T-helper 2 cell treated with Interferon-gamma antibody and Interleukin-4, amounts not matched to agents 5 μg/mL and 100 μg/mL, for 36 hours (primary cell): ENCODE measurements around the gene RASL11B.

Experiments
- DNase-seq: peaks from one replicate; pipeline ENCODE4 v3.0.0; 2021; ENCODE audit warnings: low spot score
- H3K27ac Mint-ChIP-seq: one replicate; pipeline ENCODE4 v1.8.0; 2021; ENCODE audit warnings: mild to moderate bottlenecking, mixed read lengths
- H3K27me3 Mint-ChIP-seq: one replicate; pipeline ENCODE4 v1.8.0; 2021; ENCODE audit warnings: low read depth, mixed read lengths
- H3K36me3 Mint-ChIP-seq: one replicate; pipeline ENCODE4 v1.8.0; 2021; ENCODE audit warnings: low read depth, mixed read lengths
- H3K4me1 Mint-ChIP-seq: one replicate; pipeline ENCODE4 v1.8.0; 2021; ENCODE audit warnings: low read depth, mixed read lengths
- H3K4me3 Mint-ChIP-seq: one replicate; pipeline ENCODE4 v1.8.0; 2022; ENCODE audit warnings: mild to moderate bottlenecking, moderate library complexity, mixed read lengths
- H3K9me3 Mint-ChIP-seq: one replicate; pipeline ENCODE4 v1.8.0; 2021; ENCODE audit warnings: mixed read lengths

RASL11B gene

DNA sequence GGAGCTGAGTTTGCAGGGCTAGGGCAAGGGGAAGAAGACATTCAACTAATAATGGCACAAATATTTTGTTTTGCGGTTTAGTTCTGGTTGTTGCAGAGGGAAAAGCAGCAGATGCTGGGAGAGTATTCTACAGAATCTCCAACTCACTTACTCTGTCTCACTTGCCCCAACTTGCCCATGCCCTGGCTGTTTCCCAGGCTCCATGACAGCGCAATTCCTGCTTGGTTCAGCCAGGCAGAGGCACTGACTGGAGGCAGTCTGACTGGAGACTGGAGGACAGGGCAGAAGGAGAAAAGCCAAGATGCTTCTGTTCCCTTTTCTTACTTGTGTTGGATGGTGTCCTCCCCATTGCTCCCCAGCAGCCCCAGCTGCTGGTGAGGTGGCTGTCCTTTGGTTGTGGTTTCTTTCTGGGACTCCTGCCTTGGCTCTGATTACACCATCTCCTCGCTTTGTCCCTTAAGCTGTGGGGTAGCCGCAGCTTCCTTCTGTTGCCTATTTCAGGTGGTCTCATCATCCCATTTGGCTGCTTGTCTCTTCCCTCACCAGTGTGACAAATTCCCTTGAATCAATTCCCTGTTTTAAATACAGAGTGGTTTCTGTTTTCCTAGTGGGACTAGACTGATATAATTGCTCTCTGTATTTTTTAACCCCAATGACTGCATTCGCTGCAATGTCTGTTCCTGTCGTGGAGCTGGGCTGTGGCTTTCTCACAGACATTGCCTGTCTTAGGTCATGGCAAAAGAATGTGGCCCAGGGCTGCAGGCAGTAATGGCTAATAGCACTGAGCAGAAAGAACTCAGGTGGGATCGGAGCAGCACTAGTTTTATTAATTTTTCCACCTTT, 24.2 kb upstream of the RASL11B start:
- Mint-ChIP-seq H3K4me1 (no peaks in the 10 kb centered on the region), H3K9me3 (no peaks in the 10 kb centered on the region), H3K4me3 (no peak overlapping the region), H3K27me3 (no peaks in the 10 kb centered on the region), H3K36me3 (no peaks in the 10 kb centered on the region), H3K27ac (no peak overlapping the region)
- no peak for DNase-seq

GRCh38 chr4:52838729-52839586, 23.2 kb upstream of the RASL11B start:
- H3K36me3 Mint-ChIP-seq: no peaks in the 10 kb centered on the region
- H3K27me3 Mint-ChIP-seq: no peaks in the 10 kb centered on the region
- no peaks in the 10 kb centered on the region for H3K4me1 Mint-ChIP-seq
- DNase-seq: no peak
- no peak overlapping the region for H3K4me3 Mint-ChIP-seq
- no peaks in the 10 kb centered on the region for H3K9me3 Mint-ChIP-seq
- H3K27ac Mint-ChIP-seq: no peak overlapping the region

DNA sequence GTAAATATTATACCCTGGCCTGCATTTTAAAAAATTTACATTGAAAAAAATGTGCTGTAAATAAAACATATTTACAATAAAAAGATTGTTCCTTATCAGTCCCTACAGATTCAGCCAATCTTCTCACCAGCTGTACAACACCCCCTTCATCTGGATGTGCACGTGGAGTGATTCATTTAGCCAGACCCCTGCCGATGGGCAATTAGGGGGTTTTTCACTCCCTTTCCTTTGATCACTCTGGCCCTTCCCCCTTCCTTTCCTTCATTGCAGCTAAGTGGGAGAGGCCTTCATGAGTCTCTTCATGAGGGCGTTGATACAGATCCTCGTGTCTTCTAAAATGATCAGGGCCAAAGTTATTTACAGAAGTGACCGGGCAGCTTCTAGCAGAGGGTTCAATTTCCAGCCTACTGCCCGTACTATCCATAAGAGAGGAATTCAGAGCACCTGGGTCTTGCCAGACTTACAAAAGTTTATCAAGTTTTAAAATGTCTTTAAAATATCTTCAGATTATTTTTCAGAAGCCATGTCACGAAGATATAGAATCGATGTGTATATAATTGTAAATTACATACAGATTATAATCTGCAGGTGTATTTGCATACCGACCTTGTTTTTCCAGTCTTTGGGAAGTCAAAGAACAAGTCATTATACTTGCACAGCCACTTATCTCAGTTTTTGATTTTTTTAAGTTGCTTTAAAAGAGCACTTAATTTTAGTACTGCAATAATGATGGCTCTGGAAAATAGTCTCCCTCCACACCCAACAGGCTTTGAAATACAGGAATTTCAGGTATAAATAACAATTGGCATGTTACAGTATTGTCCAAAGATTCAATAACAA, 21.4 kb upstream of the RASL11B start:
- Mint-ChIP-seq H3K4me1 (no peaks in the 10 kb centered on the region), H3K9me3 (no peaks in the 10 kb centered on the region), H3K36me3 (no peaks in the 10 kb centered on the region), H3K4me3 (no peak overlapping the region), H3K27ac (no peak overlapping the region), H3K27me3 (no peaks in the 10 kb centered on the region)
- DNase-seq: no peak

DNA sequence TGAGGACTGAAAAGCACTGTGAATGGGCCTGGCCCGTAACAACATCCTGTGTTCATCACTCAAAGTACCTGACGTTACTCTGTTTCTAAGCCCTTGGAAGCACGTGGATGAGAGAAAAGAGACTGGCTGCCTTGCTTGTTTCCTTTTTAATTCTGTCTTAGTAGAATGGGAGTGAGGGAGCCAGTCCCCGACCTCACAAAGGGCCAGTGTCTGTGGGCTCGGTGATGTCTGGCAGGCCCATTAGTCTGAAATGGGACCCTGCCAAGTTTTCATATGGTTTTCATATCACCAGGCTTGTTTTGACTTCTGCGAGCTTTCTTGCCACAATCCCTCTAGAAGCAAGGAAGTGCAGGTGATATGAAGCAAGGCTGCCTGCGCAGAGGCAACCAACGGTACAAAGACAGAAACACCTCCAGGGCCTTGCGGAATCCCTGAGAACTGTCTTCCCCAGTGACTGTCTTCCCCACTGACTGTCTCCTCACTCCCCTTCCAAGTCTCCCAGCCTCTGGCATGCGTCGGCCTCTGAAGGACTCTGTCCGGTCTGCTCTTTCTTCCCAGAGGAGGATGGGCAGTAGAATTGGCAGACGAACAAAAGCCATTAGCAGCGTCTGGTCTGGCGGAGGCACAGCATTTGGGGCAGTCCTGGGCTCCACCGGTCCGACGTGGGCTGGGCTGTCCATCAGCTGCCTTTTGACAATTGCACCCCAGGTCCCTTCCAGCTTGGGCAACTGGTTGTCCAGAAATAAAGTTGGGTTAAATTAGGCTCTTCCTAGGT, 20.2 kb upstream of the RASL11B start:
- no peak overlapping the region for H3K4me3 Mint-ChIP-seq

DNA sequence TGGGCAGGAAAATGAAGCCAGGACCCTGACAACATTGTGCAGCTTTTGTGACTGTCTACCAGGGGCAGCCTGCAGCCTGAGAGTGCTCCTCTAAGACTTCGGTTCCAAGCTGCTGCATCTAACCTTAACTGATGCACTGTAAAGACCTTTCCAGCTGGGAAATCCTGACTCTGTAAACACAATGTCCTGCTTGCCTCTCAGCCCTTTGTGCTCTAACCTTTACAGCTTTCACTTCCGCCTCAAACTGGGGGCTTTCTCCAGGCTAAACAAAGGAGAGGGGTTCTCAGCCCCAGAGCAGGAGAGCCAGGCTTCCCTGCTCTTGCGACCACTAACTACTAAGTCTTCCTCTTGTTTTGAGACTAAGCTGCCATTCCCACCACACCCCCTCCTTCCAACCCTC, 19.3 kb upstream of the RASL11B start:
- Mint-ChIP-seq H3K27ac (no peak overlapping the region), H3K4me3 (no peak overlapping the region), H3K36me3 (no peaks in the 10 kb centered on the region), H3K4me1 (peaks cover 1% of the 10 kb centered on the region), H3K27me3 (no peaks in the 10 kb centered on the region), H3K9me3 (no peaks in the 10 kb centered on the region)
- DNase-seq: no peak

More for the DNA sequence above, 20.2 kb upstream of the RASL11B start:
- no peak for DNase-seq
- no peaks in the 10 kb centered on the region for H3K4me1 Mint-ChIP-seq
- H3K27me3 Mint-ChIP-seq: no peaks in the 10 kb centered on the region
- no peaks in the 10 kb centered on the region for H3K36me3 Mint-ChIP-seq
- no peak overlapping the region for H3K27ac Mint-ChIP-seq
- no peaks in the 10 kb centered on the region for H3K9me3 Mint-ChIP-seq

DNA sequence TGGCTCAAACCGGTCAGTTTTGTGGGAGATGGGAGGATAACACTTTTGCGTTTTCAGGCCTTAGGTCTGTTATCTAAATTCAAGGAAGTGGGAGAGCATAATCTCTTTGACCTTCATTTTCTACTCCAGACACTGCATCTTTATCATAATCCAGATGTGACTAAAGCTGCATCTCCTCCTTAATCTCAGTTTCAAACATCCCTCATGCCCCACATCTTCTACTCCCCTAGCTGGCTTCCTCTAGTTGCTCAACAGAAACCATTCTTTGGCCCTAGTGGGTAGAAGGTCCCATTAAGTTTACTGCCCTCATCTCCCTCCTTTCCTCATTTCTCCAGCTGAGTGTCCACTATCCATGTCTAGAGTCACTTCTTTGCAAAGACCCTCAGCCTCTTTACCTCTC, 18.8 kb upstream of the RASL11B start:
- Mint-ChIP-seq H3K4me1 (peaks cover 3% of the 10 kb centered on the region), H3K4me3 (no peak overlapping the region), H3K9me3 (no peaks in the 10 kb centered on the region), H3K27me3 (no peaks in the 10 kb centered on the region), H3K27ac (no peak overlapping the region), H3K36me3 (no peaks in the 10 kb centered on the region)
- no peak for DNase-seq

DNA sequence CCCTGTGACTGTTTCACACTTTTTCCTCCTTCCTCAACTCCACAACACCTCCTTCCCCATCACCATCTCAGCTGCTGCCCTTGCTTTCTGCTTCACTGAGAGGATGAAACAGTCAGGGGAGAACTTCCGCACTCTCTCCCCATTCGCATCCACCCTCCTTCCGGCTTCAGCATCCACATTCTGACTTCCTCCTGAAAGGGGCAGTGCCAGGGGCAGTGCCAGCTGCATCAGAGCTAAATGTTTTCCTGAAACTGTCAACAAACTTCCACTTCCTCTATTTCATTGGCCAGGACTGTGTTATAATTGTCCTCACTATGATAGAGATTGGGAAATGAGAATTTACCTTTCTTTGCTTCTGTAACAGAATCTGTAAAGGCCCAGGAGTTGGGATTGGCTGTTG, 18.2 kb upstream of the RASL11B start:
- H3K9me3 Mint-ChIP-seq: no peaks in the 10 kb centered on the region
- no peak overlapping the region for H3K27ac Mint-ChIP-seq
- H3K4me1 Mint-ChIP-seq: peaks cover 3% of the 10 kb centered on the region
- no peak overlapping the region for H3K4me3 Mint-ChIP-seq
- no peak for DNase-seq
- no peaks in the 10 kb centered on the region for H3K27me3 Mint-ChIP-seq
- H3K36me3 Mint-ChIP-seq: no peaks in the 10 kb centered on the region

GRCh38 chr4:52844596-52844995, 17.5 kb upstream of the RASL11B start:
- DNase-seq: no peak
- no peaks in the 10 kb centered on the region for H3K27me3 Mint-ChIP-seq
- H3K27ac Mint-ChIP-seq: no peak overlapping the region
- H3K9me3 Mint-ChIP-seq: no peaks in the 10 kb centered on the region
- H3K4me3 Mint-ChIP-seq: no peak overlapping the region
- H3K36me3 Mint-ChIP-seq: no peaks in the 10 kb centered on the region
- H3K4me1 Mint-ChIP-seq: peaks cover 3% of the 10 kb centered on the region

DNA sequence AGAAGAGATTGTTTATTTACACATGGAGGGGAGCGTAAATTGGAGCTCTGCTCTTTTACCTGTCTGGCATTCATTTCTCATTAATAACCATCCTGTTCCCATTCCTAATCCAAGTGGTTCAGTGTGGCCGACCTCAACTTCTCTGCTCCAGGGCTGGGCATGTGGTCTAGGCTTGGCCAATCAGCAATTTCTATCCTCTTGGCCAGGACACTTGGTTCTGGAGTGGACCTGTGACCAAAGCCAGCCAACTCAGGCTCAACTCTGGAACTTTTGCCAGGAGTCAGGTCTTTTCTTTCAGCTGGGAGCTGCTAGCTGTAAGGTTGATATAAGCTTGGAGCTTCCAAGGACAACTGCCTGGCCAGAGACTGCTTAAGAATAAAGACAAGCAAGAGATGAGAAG, 15.6 kb upstream of the RASL11B start:
- Mint-ChIP-seq H3K36me3 (no peaks in the 10 kb centered on the region), H3K4me3 (no peak overlapping the region), H3K27ac (no peak overlapping the region), H3K9me3 (no peaks in the 10 kb centered on the region), H3K27me3 (no peaks in the 10 kb centered on the region), H3K4me1 (peaks cover 3% of the 10 kb centered on the region)
- DNase-seq: no peak

GRCh38 chr4:52848254-52848653, 13.9 kb upstream of the RASL11B start:
- peaks cover 3% of the 10 kb centered on the region for H3K4me1 Mint-ChIP-seq
- H3K27ac Mint-ChIP-seq: no peak overlapping the region
- no peaks in the 10 kb centered on the region for H3K36me3 Mint-ChIP-seq
- H3K27me3 Mint-ChIP-seq: no peaks in the 10 kb centered on the region
- no peak for DNase-seq
- H3K9me3 Mint-ChIP-seq: no peaks in the 10 kb centered on the region
- no peak overlapping the region for H3K4me3 Mint-ChIP-seq

GRCh38 chr4:52850406-52851124, 11.6 kb upstream of the RASL11B start:
- Mint-ChIP-seq H3K27ac (no peak overlapping the region), H3K9me3 (no peaks in the 10 kb centered on the region), H3K27me3 (no peaks in the 10 kb centered on the region), H3K4me3 (no peak overlapping the region), H3K36me3 (no peaks in the 10 kb centered on the region), H3K4me1 (peaks cover 3% of the 10 kb centered on the region)
- no peak for DNase-seq

GRCh38 chr4:52852041-52852440, 10.1 kb upstream of the RASL11B start:
- DNase-seq: no peak
- Mint-ChIP-seq H3K27ac (no peak overlapping the region), H3K36me3 (no peaks in the 10 kb centered on the region)

DNA sequence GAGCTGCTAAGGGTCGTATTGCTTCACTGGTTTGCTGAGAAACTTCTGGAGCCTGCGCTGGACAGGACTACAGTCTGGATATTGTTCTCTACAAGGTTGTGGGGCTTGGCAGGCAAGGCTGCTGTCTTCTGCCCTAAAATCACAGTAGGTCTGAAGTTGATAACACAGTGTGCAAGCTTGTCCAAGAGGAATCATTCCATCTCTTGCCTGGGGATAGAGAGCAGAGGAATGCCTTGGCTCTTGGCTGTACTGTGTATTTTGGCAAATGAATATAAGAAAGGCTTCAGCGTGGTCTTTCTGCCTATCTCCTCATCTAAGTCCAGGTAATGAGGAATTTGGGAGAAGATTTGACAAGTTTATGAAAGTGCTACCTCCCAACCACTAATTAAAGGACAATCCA, 9.4 kb upstream of the RASL11B start:
- Mint-ChIP-seq H3K9me3 (peaks cover under 1% of the 10 kb centered on the region), H3K27ac (no peak overlapping the region), H3K4me3 (no peak overlapping the region), H3K27me3 (no peaks in the 10 kb centered on the region), H3K4me1 (peaks cover 7% of the 10 kb centered on the region), H3K36me3 (no peaks in the 10 kb centered on the region)
- DNase-seq: no peak

More at GRCh38 chr4:52852041-52852440, 10.1 kb upstream of the RASL11B start:
- H3K27me3 Mint-ChIP-seq: no peaks in the 10 kb centered on the region
- H3K4me3 Mint-ChIP-seq: no peak overlapping the region
- no peaks in the 10 kb centered on the region for H3K9me3 Mint-ChIP-seq
- peaks cover 5% of the 10 kb centered on the region for H3K4me1 Mint-ChIP-seq
